ENCODE results near the gene LRRC75A.
"Not testable (repeated sequence)": the region's sequence is repeated elsewhere in the genome, so short reads cannot be mapped to it uniquely, and the experiment has no call there.

LRRC75A gene

DNA sequence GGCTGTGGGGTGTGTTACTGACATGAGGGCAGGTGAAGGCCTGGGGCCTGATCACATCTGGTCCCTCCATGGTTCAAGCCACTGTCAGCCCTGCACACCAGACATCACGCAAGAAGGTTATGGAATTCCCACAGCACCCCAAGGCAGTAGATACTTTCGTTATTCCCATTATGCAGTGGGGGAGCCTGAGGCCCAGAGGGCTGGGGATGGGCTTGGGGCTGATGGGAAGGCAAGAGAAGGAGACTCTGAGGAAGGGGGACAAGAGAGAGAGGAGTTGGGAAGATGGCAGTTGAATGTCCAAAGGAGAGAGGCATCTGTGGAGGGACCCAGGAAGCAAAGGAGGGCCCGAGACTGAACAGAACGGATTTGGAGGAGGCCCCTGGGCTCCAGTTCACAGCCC is 42.0 kb downstream of the LRRC75A start:
- DNase-seq (ENCODE audit: low read depth in 2 of 2): no peak

DNA sequence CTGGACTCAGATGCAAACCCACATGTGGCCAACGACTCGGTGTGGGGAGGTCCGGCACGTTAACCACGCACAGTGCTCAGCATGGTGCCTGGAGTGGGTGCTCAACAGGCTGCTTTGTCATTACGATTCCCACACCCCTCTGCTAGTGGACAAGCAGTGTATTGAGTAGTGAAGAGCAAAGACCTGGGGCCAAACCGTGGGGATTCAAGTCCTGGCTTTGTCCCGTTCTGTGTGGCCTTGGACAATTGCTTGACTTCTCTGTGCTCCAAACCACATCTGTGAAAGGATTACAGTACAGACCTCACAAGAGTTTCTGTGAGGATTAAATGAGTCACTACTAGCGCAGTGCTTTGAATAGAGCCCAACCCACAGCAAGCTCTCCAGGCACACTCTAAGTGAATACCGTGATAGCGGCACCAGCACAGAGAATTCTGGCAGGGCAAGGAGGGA is 42.8 kb downstream of the LRRC75A start:
- DNase-seq (ENCODE audit: low read depth in 2 of 2): no peak

DNA sequence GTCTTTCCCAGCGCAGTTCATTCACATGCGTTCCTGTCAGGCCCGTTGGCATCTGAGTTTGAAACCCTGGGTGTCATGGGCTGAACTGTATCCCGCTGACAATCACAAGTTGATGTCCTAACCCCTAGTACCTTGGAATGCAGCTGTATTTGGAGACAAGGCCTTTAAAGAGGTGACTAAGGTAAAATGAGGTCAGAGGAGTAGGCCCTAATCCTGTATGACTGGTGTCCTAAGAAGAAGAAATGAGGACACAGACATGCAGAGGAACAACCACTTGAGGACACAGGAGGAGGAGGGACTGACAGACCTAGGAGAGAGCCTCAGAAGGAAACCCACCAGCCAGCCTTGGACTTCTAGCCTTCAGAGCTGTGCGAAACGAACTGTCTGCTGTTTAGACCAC is 43.5 kb downstream of the LRRC75A start:
- no peak for DNase-seq (ENCODE audit: low read depth in 2 of 2)

DNA sequence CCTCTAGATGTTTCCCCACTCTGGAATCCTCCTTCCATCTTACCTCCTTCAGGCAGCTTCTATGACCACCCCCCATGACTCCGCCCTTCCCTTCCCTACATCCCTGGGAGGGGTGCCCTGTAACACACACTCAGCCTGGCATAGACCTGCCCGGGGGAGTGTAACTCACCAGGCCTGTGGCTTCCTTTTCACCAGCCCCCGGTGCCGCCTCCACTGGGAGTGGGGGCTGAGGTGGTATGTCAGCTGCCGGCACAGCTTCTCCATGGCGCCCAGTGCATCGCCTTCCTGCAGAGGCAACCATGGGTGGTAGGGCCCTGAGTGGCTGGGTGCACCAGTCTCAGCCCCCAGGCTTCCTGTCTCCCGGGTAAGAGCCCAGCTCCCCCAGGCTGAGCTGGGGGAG is 44.3 kb downstream of the LRRC75A start:
- DNase-seq (ENCODE audit: low read depth in 2 of 2): no peak

DNA sequence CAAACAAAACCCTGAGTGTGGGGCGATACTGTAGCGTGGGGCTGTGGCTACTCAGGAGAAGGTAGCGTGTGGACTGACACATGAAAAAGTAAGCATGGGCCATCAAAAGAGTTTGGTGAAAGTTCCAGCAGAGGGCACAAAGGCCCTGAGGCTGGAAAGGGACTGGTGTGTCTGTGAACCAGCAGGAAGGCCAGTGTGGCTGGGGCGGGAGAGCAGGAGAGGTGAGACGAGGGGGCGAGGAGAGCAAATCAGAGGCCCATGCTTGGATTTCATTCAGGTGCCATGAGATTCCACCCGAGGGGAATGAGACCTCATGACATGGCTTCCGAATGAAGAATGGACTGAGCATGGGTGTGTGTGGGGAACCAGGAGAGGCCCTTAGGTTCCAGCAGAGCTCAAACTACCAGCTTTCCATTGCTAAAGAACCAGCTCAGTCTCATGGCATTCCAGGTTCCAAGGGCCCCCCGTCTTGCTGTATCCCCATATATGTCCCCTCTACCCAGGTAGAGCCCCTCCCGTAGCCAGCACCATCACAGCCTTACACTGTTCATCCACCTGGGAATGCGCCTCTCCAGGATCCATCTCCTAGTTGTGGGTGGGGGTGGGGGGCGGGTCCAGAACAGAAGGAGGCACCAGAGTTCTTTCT is 45.5 kb downstream of the LRRC75A start:
- DNase-seq (ENCODE audit: low read depth in 2 of 2): no peak

DNA sequence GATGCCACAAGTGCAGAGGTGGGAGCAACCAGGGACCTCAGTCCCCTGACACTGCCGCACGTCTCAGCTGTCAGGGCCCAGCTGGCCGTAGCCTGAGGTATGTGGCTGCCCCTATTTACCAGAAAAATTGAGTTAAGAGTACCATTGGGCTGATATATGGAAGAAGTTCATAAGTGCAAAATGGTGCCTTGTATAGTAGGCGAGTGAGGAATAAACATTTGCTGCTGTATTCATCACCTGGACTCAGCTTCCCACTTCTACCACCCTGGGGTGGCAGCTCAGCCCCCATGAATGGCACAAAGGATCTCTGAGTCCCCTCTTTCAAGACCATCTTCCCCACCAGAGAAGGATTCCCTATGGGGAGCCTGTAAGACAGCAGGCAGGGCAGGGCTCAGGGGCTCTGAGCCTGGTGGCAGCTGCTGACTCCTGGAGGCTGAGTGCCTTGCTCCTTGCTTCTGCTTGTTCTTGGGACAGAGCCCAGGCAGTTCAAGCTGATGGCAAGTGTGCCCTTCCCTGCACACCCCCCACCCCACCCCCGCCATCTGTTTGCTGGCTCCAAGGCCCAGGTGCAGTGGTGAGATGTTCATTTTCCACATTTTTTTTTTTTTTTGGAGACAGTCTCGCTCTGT is 47.6 kb downstream of the LRRC75A start:
- DNase-seq (ENCODE audit: low read depth in 2 of 2): no peak

DNA sequence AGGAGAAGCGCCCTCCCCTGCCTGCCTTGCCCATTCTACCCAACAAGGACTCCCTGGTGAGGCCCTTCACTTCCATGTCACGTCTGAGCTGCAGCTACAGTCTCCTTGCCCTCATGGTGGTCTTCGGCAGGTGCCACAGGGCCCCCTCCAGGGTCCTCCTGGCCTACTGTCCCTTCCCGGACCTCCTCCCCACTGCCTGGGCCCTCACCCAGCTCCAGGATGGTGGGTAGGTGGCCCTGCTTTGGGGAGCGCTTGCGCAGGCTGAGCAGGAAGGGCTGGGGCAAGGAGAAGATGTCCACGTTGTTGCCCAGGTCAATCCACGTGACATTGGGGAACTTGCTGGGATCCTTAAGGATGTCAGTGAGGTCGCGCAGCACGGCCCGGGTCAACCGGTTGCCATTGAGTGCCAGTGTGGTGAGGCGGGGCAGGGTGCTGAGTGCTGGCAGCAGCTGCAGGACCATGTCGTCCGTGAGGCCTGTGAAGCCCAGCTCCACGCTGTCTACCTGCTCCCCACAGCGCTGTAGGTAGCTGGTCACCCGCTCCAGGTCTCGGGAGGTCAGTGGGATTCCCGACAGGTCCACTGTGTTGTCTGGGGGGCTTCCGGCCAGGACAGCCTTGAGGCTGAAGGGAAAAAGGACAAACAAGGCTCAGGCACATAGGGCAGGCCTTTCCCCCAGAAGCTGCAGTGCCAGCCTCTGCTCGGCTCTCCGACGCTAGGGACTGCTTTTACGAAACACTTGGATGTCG is 48.3 kb downstream of the LRRC75A start:
- DNase-seq (ENCODE audit: low read depth in 2 of 2): no peak

DNA sequence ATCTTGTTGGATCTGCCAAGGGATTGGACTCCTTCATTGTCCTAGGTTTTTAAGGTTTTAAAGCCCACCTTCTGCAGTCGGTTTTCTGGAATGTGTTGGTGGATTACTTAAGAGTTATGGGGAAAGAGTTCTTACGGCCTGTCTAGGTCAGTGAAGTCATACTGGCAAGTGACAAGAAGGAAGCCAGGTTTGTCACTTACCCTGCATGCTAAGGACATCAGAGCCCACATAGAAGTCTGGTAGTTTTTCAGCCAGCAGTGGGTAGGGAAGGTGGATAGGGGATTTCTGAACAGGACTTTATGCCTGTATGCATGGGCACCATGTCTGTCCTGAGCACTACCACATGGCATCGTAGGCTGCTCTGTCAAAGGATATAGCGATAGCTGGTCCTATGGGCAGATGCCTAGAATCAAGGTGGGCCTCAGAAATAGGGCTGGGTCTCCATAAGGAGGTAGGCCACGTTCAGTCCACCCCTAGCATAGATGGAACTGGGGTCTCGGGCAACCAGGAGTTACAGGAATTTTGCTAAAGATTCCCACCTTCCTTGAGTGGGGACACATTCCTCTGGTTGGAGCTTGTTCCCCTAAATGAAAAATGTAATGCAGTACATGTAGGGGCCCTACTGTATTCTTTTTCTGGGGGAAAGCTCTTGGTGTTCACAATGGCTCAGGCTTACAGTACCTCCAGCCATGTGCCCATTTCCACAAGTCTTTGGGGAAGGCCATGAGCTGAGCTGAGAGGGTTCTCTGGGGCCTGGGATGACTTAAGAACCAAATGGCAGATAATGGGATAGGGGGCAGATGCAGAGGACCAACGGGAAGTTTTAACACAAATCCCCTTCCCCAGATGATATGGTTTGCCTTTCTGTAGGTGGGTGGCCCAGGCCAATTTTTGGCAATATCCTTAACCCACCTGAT is 49.1 kb downstream of the LRRC75A start:
- no peak for DNase-seq (ENCODE audit: low read depth in 2 of 2)

DNA sequence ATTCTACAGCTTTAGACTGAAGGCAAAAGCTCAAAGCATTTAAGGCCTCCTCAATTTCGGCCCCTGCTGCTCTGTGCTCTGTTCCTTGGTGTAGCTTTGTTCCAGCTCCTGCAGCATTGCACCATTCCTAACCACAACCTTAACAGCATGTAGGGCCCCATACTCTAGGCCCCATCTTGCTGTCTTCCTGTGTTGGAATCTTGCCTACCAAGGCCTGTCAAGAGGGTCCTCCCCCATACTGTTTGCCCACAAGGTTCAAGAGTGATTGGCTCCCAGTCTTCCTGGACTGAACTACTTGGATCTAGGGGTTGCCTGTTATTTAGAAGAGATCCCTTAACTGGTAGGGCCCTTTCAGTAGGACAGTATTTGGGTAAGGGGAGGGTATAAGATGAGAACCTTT is 49.9 kb downstream of the LRRC75A start:
- DNase-seq (ENCODE audit: low read depth in 2 of 2): no peak

DNA sequence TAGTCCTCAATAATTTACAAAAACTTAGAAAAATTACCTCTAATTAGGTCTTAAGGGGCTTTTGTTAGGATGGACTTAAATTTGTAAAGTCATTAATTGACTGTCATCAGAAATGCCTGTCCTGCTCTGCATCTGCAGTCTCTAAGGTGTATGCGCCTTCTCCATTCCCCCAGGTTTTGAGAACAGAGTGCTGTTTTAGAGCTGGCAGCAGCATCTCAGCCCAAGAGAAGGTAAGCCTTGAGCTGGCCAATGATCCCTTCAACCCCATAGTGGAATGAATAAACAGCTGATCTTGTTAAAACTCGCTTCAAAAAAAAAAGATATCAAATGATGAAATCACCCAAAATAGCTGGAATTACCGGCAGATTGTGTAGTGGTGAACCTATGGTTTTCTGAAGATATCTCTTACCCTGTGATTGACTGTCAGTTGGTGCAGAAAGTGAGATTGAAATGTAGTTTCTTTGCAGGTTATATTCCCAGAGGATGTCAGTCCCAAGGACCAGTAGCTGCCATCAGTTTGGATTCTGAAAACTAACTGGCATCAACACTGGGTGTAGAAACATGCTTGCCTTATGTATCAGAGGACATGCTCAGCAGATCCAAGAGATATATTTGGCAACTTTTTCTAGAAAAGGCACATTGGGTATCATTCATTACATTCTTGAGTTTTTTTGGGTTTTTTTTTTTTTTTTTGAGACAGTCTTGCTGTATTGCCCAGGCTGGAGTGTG is 50.9 kb downstream of the LRRC75A start:
- DNase-seq (ENCODE audit: low read depth in 2 of 2): no peak

DNA sequence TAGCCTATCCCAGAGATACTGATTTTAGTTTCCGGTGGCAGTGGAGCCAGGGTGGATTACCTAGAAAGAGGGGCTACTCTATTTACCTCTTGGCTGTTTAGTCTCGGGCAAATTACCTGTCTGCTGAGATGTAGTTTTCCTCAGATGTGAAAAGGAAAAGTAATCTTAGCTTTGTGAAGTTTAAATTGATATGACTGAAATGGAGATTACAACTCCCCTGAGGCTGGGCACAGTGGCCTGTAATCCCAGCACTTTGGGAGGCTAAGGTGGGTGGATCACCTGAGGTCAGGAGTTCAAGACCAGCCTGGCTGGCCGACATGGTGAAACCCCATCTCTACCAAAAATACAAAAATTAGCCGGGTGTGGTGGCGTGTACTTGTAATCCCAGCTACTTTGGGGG is 51.6 kb downstream of the LRRC75A start:
- DNase-seq (ENCODE audit: low read depth in 2 of 2): not testable (repeated sequence)

DNA sequence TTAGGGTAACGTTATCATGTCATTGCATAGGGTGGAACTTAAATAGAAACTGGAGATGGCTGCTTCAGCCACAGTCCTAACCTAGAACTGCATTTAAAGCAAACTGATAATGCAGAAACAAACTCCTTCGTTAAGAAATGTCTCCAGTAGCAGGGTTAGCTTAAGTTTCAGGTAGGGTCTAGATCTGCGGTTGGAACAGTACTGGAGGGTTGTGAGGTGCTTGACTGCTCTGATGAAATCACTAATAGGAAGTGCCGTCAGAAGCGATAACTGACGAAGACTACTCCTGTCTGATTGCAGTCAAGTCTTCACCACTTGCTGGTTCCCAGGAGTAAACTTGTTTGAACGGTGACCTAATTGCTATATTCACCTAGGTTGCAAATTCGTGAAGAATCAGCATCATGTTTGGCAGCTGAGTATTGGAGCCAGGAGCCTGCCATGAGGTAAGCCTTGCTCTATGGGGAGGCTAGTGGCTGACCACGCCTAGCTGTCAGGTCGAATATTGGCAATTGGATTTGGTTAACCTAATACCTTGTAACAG is 52.1 kb downstream of the LRRC75A start:
- DNase-seq (ENCODE audit: low read depth in 2 of 2): no peak

DNA sequence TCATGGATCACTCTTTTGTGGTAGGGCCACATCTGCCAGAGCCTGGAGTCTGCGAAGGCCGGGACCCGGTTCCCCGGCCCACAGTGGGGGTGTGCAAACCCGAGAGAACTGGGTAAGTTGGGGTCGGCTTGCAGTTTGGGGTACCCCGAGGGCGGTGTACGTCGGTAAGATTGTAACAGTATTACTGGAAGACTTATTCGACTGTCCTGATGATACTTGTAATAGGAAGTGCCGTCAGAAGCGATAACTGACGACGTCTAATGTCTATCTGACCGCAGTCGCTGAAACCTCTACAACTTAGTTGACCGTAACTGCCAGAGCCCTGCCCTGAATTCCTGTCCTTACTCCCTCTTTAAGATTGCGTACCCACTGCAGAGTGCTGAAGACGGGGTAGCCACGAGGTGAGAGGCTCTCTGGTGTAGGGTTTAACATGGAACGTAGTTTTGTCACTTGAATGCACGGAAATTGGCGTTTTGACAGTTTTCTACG is 52.6 kb downstream of the LRRC75A start:
- no peak for DNase-seq (ENCODE audit: low read depth in 2 of 2)

DNA sequence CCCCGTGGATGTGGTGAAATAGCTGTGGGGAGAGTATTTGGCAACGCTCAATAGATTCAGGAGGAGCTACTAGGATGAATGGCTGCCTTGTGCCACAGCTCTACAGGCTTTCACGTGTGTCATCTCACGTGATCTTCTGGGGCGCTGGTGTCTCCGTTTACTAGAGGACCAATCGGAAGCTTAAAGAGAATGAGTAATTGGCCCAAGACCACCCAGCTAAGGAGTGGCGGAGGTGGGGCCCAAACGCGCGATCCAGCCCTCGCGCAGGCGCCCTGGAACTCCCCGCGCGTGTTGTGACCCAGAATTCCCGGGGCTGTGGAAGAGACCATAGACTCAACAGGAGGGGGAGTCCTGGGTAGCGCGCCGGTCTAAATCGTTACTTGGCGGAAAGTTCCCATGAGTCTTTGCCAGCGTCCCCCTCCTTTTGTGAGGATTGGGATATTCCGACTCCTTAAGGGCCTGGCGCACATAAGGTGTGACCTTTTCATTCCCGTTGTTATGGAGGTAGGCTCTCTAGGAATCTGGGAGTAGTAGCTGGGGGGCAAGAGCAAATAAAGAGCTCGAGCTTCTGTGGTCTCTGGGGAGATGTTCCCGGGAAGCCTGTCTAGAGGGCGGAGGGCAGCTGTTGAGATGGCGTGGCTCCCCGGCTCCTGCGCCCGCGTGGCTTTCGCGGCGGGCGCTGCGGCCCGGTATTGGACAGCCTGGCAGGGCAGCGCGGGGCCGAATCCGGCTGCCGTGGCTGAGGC is 53.3 kb downstream of the LRRC75A start:
- peak; percentile 95 to 96 for DNase-seq (ENCODE audit: low read depth in 2 of 2)

DNA sequence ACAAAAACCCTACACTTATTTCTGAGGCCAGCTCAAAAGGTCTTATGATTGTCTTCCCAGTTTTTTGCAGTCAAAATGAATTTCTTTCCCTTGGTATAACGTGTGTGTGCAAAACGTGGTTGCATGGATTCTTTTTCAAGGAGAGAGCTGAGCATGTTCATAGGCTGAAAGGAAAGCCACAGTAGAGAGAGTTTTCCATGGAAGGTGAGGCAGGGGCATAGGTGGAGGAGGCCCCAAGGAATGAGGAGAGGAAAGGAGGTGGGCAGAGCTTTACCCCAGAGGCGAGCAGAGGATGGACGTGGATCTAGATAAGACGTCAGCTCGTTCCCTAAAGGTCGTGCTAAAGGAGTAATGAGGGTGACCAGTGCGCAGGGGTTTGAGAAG is 53.8 kb downstream of the LRRC75A start:
- DNase-seq (ENCODE audit: low read depth in 2 of 2): no peak

DNA sequence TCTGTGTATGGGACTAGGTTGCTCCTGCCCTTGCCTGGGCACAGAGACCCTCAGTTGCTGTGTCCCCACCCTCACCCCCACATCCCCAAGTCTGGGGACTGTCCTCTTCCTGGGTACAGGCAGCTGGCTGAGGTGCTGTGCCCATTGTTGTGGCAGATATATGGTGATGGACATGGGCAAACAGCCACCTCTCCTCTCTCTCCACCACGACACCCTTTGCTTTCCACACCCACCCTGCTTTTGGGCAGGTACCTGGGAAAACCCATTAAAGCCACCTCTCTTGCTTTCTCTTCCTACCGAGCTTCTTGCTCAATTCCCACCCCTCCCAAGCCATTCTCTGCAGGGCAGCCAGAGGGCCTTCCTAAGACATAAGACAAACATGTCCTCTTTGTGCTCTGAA is 54.9 kb downstream of the LRRC75A start:
- no peak for DNase-seq (ENCODE audit: low read depth in 2 of 2)

DNA sequence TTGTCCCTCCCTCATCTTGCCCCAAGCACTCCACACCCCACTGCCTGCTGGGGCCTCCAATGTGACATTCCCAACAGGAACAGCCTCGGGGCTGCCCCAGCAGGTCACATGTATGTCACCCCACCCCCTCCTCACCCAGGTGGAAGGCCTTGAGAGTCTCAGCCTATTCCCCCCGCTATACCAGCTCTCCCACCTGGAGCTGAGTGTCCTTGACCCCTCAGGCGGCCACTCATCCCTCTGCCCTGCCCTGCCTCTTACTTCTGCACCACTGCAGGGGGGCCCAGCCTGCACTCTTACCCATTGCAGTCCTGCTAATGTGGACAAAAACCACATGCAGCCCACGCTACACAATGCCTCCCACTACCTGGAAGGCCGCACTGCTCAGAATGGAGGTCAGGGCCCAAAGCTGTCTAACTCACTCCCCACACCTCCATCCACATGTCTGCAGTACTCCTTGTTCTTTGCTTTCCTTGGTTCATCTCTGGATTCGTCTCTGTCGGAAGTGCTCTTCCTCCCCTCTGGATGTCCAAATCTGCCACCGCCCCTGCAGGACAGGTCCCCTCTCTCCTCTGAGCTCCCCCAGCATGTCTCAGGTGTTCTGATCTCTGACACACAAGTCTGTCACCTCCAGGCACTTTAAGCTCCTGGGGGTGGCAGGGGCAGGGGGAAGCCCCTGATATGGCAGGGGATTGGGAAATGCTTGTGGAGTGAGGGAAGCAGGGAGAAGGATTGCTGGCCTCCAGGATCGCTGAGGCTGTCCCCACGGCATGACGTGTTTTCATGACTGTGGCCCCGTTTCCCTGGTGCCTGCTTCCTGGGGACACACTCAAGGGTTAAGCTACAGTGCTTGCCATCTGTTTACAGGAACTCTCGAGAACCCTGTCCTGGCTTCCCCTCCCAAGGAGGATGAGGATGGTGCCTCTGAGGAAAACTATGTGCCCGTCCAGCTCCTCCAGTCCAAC is 55.8 kb downstream of the LRRC75A start:
- no peak for DNase-seq (ENCODE audit: low read depth in 2 of 2)

DNA sequence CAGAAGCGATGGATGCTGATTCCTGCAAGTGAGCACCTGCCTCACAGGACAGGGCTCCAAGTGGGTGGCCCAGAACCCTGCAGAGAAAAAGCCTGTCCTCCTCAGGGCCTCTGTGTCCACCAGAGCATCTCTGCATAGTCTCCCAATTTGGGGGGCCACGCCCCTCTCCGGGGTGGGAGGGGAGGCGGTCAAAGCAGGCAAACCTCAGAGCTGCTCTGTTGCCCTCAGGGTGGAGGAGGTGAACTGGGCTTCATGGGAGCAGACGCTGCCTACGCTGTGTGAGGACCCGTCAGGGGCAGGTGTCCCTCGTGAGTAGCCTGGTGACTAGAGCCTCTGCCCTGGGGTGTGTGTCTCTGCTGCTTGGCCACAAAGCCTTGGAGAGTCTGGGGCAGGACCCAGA is 57.3 kb downstream of the LRRC75A start:
- no peak for DNase-seq (ENCODE audit: low read depth in 2 of 2)

DNA sequence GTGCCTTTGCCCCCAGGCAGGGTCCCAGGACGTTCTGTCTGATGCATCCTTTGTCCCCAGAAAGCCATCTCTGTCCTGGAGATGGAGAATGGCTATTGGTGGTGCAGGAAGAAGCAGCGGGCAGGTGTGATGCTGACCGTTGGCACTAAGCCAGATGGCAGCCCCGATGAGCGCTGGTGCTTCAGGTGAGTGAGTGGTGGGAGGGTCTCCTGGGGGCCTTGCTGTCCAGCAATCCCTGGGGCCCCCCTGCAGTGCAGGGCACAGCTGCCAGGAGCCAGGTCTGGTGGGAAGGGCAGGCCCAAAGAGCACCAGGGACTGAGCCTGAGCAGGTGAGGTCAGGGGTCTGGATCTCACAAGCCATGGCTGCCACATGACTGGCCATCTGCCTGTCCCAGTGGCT is 58.5 kb downstream of the LRRC75A start:
- no peak for DNase-seq (ENCODE audit: low read depth in 2 of 2)

Measured in stimulated activated CD8-positive, alpha-beta memory T cell treated with anti-CD3 and anti-CD28 coated beads, Interleukin-15, amount 100 ng/mL, for 48 hours (primary cell).